A549 (cell line): Measurements from ENCODE around the gene SCRN1. TPM values are rescaled to one million over a fixed set of nuclear protein-coding genes. Genes with fewer than 3 reads are reported as not detected.

Source experiments
- ATAC-seq, 2 experiments: fragments of 200-7000 bp in 1 of 2; fragments of >200 bp in 1 of 2; cut with Nextera tagmentation in 1 of 2; cut with Tn5 transposase in 1 of 2; 3 replicates each; pipeline versions ENCODE4 v1.8.0 to v1.9.1; 2018 to 2020; ENCODE audit warnings: mild to moderate bottlenecking in 1 of 2, moderate library complexity in 1 of 2
- CTCF ChIA-PET: fragments of 300-600 bp; sonication (Branson Sonifier 250); formaldehyde crosslinking; extraction: SDS; loops from one replicate; lab custom pipeline; 2021; ENCODE audit warnings: antibody characterized with exemption, inconsistent platforms; lab: Yijun Ruan, JAX
- POLR2A ChIA-PET: fragments of 350-600 bp; formaldehyde crosslinking; extraction: SDS; loops from one replicate; lab custom pipeline; 2021; ENCODE audit warnings: antibody characterized with exemption, inconsistent platforms; lab: Yijun Ruan, JAX
- DNase-seq, 2 experiments: peaks; one replicate each; pipeline versions ENCODE4 v3.0.0 to v3.0.0-alpha.2; 2011 to 2016; ENCODE audit warnings: low read depth in 1 of 2, low spot score in 1 of 2
- FAIRE-seq: peaks from 2 replicates; lab custom pipeline; 2011; peaks lifted over from hg19 to GRCh38; lab: Jason Lieb, UNC
- H3K27ac ChIP-seq, 2 experiments: fragments of >200 bp; sonication (Bioruptor Twin); formaldehyde crosslinking; 3 replicates each; pipeline ENCODE4 v1.5.1; 2016 to 2017
- H3K4me1 ChIP-seq: fragments of >200 bp; sonication (Bioruptor Twin); formaldehyde crosslinking; 3 replicates; pipeline ENCODE4 v1.6.1; 2016
- H3K4me2 ChIP-seq: fragments of >200 bp; sonication (Bioruptor Twin); formaldehyde crosslinking; 3 replicates; pipeline ENCODE4 v1.6.1; 2016
- H3K4me3 ChIP-seq: fragments of >200 bp; sonication (Bioruptor Twin); formaldehyde crosslinking; 3 replicates; pipeline ENCODE4 v1.5.1; 2016
- H3K9me3 ChIP-seq: fragments of >200 bp; sonication (Bioruptor Twin); formaldehyde crosslinking; 3 replicates; pipeline ENCODE4 v1.6.1; 2016
- CBX8 ChIP-seq: fragments of 200-600 bp; sonication (generic); IDR thresholded peaks from 2 replicates; pipeline ENCODE4 v1.6.1; 2016
- CEBPB ChIP-seq, 2 experiments: fragments of >200 bp in 1 of 2; sonication (Bioruptor Twin) in 1 of 2; formaldehyde crosslinking in 1 of 2; IDR thresholded peaks; 2 replicates each; pipeline ENCODE4 v1.6.1; 2012 to 2016
- CHD2 ChIP-seq: fragments of 150-350 bp; IDR thresholded peaks from 2 replicates; pipeline ENCODE4 v1.6.1; 2014; ENCODE audit warnings: low read length; ENCODE audit not compliant: partially characterized antibody
- EHF ChIP-seq: fragments of 250-450 bp; sonication (Bioruptor Pico); IDR thresholded peaks from 2 replicates; pipeline ENCODE4 v1.5.0; 2020; ENCODE audit warnings: mild to moderate bottlenecking
- ELK1 ChIP-seq: fragments of 150-350 bp; IDR thresholded peaks from 2 replicates; pipeline ENCODE4 v1.6.1; 2014; ENCODE audit warnings: low read depth, mild to moderate bottlenecking, low read length
- EP300 ChIP-seq, 2 experiments: fragments of >200 bp; sonication (Bioruptor Twin); formaldehyde crosslinking; IDR thresholded peaks; 2 replicates in 1 of 2; 3 replicates in 1 of 2; pipeline ENCODE4 v1.6.1; 2016 to 2017
- FOXS1 ChIP-seq: fragments of 250-450 bp; sonication (Bioruptor Pico); IDR thresholded peaks from 2 replicates; pipeline ENCODE4 v1.5.0; 2020; ENCODE audit warnings: mild to moderate bottlenecking, moderate library complexity
- HES2 ChIP-seq: fragments of >200 bp; sonication (Bioruptor Twin); formaldehyde crosslinking; IDR thresholded peaks from 2 replicates; pipeline ENCODE4 v1.6.1; 2016
- HEYL ChIP-seq: fragments of 250-450 bp; sonication (Bioruptor Pico); IDR thresholded peaks from 2 replicates; pipeline ENCODE4 v1.8.0; 2021; ENCODE audit warnings: mild to moderate bottlenecking, moderate library complexity
- HOXA7 ChIP-seq: fragments of 250-450 bp; sonication (Bioruptor Pico); IDR thresholded peaks from 2 replicates; pipeline ENCODE4 v1.5.0; 2020; ENCODE audit warnings: mild to moderate bottlenecking, moderate library complexity
- HOXB5 ChIP-seq: fragments of 250-450 bp; sonication (Bioruptor Pico); IDR thresholded peaks from 2 replicates; pipeline ENCODE4 v1.5.0; 2020; ENCODE audit warnings: mild to moderate bottlenecking, moderate library complexity
- KDM5A ChIP-seq: fragments of 200-600 bp; sonication (generic); IDR thresholded peaks from 2 replicates; pipeline ENCODE4 v1.6.1; 2016; ENCODE audit warnings: antibody characterized with exemption, mild to moderate bottlenecking
- MAZ ChIP-seq: fragments of 150-350 bp; IDR thresholded peaks from 2 replicates; pipeline ENCODE4 v1.6.1; 2014; ENCODE audit warnings: antibody characterized with exemption, low read depth, low read length, borderline replicate concordance
- NFE2L2 ChIP-seq: fragments of 150-350 bp; conservative IDR thresholded peaks from 2 replicates; pipeline ENCODE4 v1.6.1; 2014; ENCODE audit warnings: low read length
- NR3C1 ChIP-seq: fragments of >200 bp; sonication (Bioruptor Twin); formaldehyde crosslinking; IDR thresholded peaks from 3 replicates; pipeline ENCODE4 v1.6.1; 2017
- POLR2A ChIP-seq: IDR thresholded peaks from 2 replicates; pipeline ENCODE4 v1.6.1; 2012; ENCODE audit warnings: mild to moderate bottlenecking, low read length
- RAD21 ChIP-seq, 2 experiments: fragments of >200 bp in 1 of 2; sonication (Bioruptor Twin) in 1 of 2; formaldehyde crosslinking in 1 of 2; IDR thresholded peaks in 1 of 2; conservative IDR thresholded peaks in 1 of 2; 2 replicates in 1 of 2; 3 replicates in 1 of 2; pipeline ENCODE4 v1.6.1; 2012 to 2018; ENCODE audit warnings: inconsistent platforms in 1 of 2
- RCOR1 ChIP-seq: fragments of 150-350 bp; IDR thresholded peaks from 2 replicates; pipeline ENCODE4 v1.6.1; 2014; ENCODE audit warnings: antibody characterized with exemption, low read length, low read depth
- SMC3 ChIP-seq: fragments of >200 bp; sonication (Bioruptor Twin); formaldehyde crosslinking; IDR thresholded peaks from 3 replicates; pipeline ENCODE4 v1.6.1; 2018; ENCODE audit warnings: inconsistent platforms
- SREBF2 ChIP-seq: fragments of 450-650 bp; IDR thresholded peaks from 2 replicates; pipeline ENCODE4 v1.6.1; 2014; ENCODE audit warnings: mild to moderate bottlenecking, moderate library complexity
- ZSCAN20 ChIP-seq: fragments of 250-450 bp; sonication (Bioruptor Pico); IDR thresholded peaks from 2 replicates; pipeline ENCODE4 v1.8.0; 2022; ENCODE audit warnings: mild to moderate bottlenecking, moderate library complexity
- WGBS: methylation state at CpG from one replicate; pipeline ENCODE4 v1.1.6; 2017; ENCODE audit errors: missing lambda C conversion rate; 5-methylcytosine and 5-hydroxymethylcytosine counted together
- polyA plus RNA-seq, 4 experiments: library from polyadenylated mRNA; depleted of rRNA in 3 of 4; stranded (reverse); fragments of >200 nt; fragmentation: RNase III in 1 of 4; extraction: RNeasy Plus Mini Kit Qiagen cat#74134 plus additional on column Dnase treatment in 1 of 4; gene quantifications; 2 replicates in 3 of 4; 3 replicates in 1 of 4; pipeline ENCODE4 v1.2.3, GENCODE V29; 2011 to 2017
- TF ChIP-seq, protein P1 (sequence below): IDR thresholded peaks from 2 replicates; pipeline ENCODE4 v1.6.1; 2012

The SCRN1 gene
- polyA plus RNA-seq, 2 of the 4 experiments (the other 2 are of a cell fraction) = 49.7 to 88.9 TPM

- TF ChIP-seq KDM5A (no peak), CHD2 (no peak), HEYL (no peak)
Measured at GRCh38 chr7:29895559-29895958, 94.0 kb downstream of the SCRN1 start (continued).

GRCh38 chr7:29894256-29894655 is 95.3 kb downstream of the SCRN1 start:
- POLR2A ChIA-PET = no interaction called here
- Histone ChIP-seq H3K4me2 (no peak overlapping the region), H3K4me1 (no peaks in the 10 kb centered on the region), H3K9me3 (no peaks in the 10 kb centered on the region), H3K4me3 (no peak overlapping the region)
- no peak for DNase-seq
- CTCF ChIA-PET = interaction anchor here (1.8 kb wide), 1 partner anchor 27 kb away, joined by 4 read pairs; no protein-coding TSS in a partner anchor
- WGBS = 48% methylated on average over 2 of the region's 2 CpGs
- ATAC-seq = no peak
- no peak for TF ChIP-seq ZSCAN20 (CRISPR knock-in tag)
- no peak for TF ChIP-seq CEBPB (IDR thresholded peaks at IDR 0.05)
- no peak for TF ChIP-seq SREBF2
- TF ChIP-seq, all 56 proteins: peak for 0
- no peak overlapping the region for H3K27ac ChIP-seq
- no peak for FAIRE-seq

- Histone ChIP-seq H3K27ac (no peak overlapping the region), H3K4me1 (no peaks in the 10 kb centered on the region), H3K4me2 (no peak overlapping the region), H3K4me3 (no peak overlapping the region), H3K9me3 (no peaks in the 10 kb centered on the region)
- ATAC-seq = no peak; a peak in 1 of 6 replicates
- POLR2A ChIA-PET = no interaction called here
- CTCF ChIA-PET = interaction anchor here (0.8 to 1.8 kb wide), 3 partner anchors 15 to 52 kb away, joined by 3 to 4 read pairs (median 3); no protein-coding TSS in a partner anchor
- DNase-seq = no peak
- TF ChIP-seq EHF (CRISPR knock-in tag) (no peak), POLR2A (no peak), FOXS1 (CRISPR knock-in tag) (no peak), NFE2L2 (no peak), HOXB5 (CRISPR knock-in tag) (no peak), HES2 (no peak), HOXA7 (CRISPR knock-in tag) (no peak), ELK1 (no peak), EP300 (IDR thresholded peaks at IDR 0.05) (no peak), SMC3 (no peak), RAD21 (conservative IDR thresholded peaks at IDR 0.05 in 1 of 2, IDR thresholded peaks at IDR 0.05 in 1 of 2) (no peak), MAZ (no peak)
- TF ChIP-seq, protein P1, sequence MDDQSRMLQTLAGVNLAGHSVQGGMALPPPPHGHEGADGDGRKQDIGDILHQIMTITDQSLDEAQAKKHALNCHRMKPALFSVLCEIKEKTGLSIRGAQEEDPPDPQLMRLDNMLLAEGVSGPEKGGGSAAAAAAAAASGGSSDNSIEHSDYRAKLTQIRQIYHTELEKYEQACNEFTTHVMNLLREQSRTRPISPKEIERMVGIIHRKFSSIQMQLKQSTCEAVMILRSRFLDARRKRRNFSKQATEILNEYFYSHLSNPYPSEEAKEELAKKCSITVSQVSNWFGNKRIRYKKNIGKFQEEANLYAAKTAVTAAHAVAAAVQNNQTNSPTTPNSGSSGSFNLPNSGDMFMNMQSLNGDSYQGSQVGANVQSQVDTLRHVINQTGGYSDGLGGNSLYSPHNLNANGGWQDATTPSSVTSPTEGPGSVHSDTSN = no peak
- no peak for FAIRE-seq
- WGBS = 44% methylated on average over 6 of the region's 6 CpGs
Measured at GRCh38 chr7:29893351-29893965, 96.1 kb downstream of the SCRN1 start.

- no peak for DNase-seq
- Histone ChIP-seq H3K4me3 (no peak overlapping the region), H3K4me1 (no peaks in the 10 kb centered on the region), H3K27ac (no peak overlapping the region), H3K9me3 (no peaks in the 10 kb centered on the region), H3K4me2 (no peak overlapping the region)
- TF ChIP-seq RCOR1 (no peak), NR3C1 (no peak), HES2 (no peak), CBX8 (no peak)
- 69% methylated on average over 5 of the region's 5 CpGs for WGBS
- ChIA-PET CTCF (no interaction called here), POLR2A (no interaction called here)
- FAIRE-seq = no peak
- ATAC-seq = no peak; a peak in 1 of 6 replicates
Measured at GRCh38 chr7:29892231-29892630, 97.4 kb downstream of the SCRN1 start.
